NCI-H526 (cell line): ENCODE data around the gene CCDC149.
"Not testable (repeated sequence)": the region's sequence is repeated elsewhere in the genome, so short reads cannot be mapped to it uniquely, and the experiment has no call there.

Experiments
- DNase-seq, 2 experiments: peaks; one replicate each; lab custom pipeline; 2025; lab: John Stamatoyannopoulos, UW

CCDC149 gene

DNA sequence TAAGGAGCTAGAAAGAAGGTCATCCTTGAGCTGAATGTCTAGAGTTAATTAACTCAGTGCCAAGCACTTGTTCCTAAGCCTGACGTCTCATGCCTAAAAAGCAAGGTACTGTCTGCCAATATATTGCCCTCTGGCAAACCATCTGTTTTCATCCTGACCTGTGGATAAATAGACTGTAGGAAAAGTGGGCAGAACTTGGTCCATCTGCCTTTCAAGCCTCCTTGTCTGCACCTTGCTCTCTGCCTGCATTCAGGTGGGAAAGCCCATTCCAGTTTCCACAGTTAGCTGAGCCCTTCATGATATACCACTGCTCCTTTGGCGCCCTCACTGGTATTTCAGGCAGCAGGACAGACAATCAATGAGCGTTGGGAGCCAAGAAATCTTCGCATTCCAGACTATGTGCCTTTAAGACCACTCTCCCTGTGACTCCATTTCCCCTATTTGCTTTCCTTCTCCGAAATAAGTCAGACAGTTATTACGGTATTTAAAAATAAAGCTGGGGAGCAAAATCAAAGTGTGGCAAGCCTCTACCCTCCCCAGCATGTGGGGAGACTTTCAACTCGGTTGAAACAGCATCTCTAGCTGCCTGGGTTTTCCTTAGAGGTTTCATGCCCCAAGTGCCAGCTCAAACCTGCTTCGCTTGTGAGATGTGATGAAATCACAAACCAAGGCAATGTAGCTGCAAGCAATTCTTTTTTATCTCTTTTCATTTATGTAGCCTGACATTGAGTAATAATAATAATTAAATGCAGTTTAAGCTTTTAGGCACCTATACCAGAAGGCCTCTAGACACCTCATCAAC lies 2.5 kb upstream of the CCDC149 start:
- peak in 1 of 2 experiments; percentile 47 for DNase-seq

- no peak for DNase-seq
Measured at GRCh38 chr4:24914460-24914859, 1.6 kb upstream of the CCDC149 start.

GRCh38 chr4:24913119-24913485 lies 260 bp upstream of the CCDC149 start:
- DNase-seq = no peak

- no peak for DNase-seq
Measured at GRCh38 chr4:24910499-24910898, 2.3 kb downstream of the CCDC149 start.

GRCh38 chr4:24909606-24910005 lies 3.2 kb downstream of the CCDC149 start:
- DNase-seq = not testable (repeated sequence)

DNA sequence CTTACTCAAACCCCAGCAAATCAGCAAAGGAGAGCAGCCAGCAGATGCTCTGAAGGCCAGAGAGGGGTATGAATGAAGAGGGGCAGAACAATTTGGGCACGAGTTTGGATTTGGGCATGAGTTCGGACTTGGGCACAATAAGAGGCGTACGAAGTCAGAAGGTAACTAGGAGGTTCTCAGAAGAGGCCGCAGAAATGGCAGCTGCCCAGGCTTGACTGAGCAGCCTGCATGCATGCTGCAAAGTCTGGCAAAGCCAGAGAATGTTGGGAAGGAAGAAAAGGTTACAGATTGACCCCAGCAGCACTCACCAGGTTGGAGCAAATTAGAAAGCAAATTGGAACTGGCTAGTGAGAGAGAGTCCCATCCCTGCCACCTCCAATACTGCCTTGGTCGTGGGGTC lies 15.2 kb downstream of the CCDC149 start:
- no peak for DNase-seq

GRCh38 chr4:24896977-24897376 lies 15.9 kb downstream of the CCDC149 start:
- no peak for DNase-seq

DNA sequence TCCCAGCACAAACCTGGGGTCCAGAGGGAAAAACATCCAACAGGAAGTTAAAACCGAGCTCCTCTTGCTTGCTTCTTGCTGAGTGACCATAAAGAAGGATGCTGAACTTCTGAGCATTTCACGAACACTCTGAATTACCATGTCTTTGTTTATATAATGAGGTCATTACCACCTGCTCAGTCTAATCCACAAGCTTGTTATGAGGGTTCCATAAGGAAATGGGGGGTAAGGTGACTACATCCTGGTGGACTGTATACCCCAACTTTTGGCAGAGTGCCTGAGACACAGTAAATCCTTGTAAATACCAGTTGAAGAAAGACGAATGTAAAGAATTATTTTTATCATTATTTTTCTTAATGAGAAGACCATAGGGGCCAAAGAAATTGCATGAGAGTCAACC lies 16.8 kb downstream of the CCDC149 start:
- DNase-seq = no peak

DNA sequence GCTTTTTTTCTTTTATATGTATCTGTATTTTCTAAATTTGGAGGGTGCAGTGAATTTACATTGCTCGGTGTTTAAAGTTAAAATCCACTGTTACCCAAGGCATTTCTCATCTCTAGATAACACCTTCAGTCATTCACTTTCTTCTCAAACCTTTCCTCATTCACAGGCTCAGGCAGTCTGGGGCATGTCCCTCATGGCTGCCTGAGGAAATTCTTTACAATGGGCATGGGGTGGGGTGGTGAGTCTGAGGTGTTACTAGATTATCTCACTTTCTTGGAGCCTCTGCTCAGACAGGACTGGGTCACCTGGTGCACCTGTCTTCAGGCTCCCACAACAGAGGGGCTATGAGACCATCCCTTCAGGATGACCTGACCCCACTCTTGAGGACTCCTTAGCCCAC lies 17.4 kb downstream of the CCDC149 start:
- no peak for DNase-seq

DNA sequence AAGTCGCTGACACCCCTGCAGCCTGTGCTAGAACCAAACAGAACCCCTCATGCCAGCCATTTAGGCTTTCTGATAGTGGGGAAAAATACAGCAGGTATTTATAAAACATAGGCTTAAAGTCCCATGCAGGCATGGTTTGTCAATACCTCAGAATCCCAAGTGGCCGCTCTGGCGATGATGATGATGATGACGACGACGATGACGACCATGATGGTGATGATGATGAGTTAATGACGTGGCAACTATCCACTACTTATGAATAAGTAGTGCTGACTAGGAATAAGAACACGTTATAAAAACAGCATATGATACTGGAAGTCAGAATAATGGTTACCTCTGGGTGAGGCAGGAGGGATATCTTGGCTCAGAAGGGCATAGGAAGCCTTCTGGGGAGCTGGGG lies 18.0 kb downstream of the CCDC149 start:
- DNase-seq = no peak

GRCh38 chr4:24894243-24894642 lies 18.6 kb downstream of the CCDC149 start:
- no peak for DNase-seq

DNA sequence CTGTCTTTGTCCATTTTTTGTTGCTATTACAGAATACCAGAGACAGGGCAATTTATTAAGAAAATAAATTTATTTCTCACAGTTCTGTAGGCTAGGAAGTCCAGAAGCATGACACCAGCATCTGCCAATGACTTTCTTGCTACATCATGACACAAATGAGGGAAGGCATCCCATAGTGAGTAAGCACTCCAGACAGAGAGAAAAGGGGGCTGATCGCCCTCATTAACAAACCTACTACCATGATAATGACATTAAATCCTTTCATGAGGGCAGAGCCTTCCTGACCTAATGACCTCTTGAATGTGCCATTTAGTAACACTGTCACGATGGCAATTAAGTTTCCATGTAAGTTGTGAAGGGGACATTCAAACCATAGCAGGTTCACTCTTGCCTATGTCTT lies 20.1 kb downstream of the CCDC149 start:
- DNase-seq = no peak

- no peak for DNase-seq
Measured at GRCh38 chr4:24892278-24892677, 20.6 kb downstream of the CCDC149 start.

GRCh38 chr4:24890561-24891126 lies 22.2 kb downstream of the CCDC149 start:
- no peak for DNase-seq

DNA sequence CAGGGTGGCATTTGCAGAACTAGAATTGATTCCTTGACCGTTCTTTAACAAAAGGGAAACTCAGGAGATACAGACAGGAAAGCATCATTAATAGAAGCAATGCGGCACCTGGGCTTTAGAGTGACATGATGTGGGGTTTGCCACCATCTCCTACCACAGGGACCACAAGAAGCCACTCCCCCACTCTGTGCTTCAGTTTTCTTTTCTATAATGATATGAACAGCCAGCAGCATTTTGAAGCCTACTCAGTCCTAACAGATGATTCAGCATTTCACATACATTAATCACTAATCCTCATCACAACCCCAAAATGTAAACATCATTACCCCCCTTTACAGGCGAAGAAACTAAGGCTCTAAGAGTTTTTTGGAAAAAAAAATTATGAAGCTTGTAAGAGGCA lies 22.9 kb downstream of the CCDC149 start:
- no peak for DNase-seq

DNA sequence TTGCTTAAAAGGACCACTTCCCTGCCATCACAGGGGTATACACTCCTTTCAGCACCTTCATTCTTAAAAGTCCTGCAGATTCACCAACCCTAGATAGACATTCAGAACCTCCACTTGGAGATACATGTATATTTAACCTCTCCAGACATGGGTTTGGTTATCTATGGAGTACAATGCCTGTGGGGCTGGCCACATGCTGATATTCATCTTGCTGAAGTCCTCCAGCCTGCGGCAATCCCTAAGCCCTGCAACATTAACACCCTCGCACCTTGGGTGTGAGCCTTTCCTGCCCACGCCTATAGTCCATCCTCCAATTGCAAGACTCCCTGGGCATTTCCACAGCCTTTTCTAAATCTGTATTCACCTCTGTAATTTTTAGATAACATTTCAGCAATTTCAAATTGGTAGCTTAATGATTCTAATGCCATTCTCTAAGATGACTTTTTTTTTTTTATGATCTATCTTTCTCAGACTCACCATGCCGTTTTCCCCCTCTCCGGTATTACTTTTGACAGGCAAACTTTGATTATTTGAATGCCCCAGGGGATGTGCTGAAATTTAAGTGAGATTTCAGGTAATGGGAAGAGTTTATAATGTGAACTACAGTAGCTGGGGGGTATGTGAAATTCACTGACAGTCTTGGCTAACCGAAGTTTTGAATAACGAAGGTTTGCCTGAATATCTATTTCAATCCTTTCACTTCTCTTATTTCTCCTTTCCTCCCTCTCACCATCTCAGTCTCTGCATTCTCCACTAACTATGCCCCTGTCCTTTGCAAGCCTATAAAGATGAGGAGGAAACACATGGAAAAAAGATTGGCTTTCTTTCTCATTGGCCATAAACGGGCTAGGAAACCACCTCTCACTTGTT lies 24.1 kb downstream of the CCDC149 start:
- DNase-seq = no peak

GRCh38 chr4:24887881-24888430 lies 24.9 kb downstream of the CCDC149 start:
- no peak for DNase-seq

GRCh38 chr4:24886596-24886995 lies 26.2 kb downstream of the CCDC149 start:
- no peak for DNase-seq

DNA sequence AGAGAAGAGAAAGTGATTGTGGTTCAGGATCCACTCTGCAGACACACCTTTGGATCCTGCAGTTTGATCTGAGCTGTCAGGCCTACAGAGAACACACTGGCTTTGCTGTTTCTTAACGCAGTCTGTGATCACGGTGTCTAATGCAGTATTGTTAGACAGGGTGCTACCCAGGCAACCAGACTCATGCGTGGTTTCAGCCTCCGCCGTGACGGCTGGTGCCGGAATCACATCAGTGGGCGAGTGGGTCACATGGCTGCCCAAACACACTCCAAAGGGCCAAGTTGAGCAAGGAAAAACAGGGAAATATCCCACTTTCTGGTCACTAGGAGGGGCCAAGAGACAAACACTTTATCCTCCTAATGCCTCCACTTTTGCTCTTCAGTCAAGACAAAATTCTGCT lies 27.5 kb downstream of the CCDC149 start:
- DNase-seq = no peak

- no peak for DNase-seq
Measured at GRCh38 chr4:24884902-24885301, 27.9 kb downstream of the CCDC149 start.

DNA sequence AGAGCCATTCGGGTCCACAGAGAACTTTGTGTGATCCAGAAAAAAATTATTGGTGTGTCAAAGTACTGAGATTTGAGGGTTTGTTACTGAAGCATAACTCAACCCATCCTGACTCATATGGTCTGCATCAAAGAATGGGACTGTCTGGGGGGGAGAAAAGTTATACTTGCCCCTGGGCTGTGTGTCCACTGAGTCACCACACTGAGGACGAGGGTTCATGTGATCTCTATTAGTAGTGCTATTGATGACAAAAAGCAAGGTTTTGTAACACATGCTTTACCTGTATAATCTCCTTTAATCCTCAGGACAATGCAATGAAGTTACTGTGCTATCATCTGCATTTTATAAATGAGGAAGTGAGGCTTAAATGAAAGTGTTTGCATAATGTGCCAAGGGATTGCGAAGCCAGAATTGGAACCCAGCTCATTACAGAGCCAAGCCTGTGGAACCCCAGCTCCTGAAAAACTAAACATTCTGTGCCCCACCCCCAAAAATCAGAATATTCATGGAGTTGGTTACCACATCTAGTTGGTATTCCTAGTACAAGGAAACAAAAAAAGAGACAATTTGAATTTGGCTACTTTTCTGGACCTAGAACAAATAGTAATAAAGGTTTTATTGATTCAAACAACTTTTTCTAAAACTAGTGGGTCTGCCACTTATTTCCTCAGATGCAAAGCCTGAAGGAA lies 31.2 kb downstream of the CCDC149 start:
- DNase-seq = no peak

DNA sequence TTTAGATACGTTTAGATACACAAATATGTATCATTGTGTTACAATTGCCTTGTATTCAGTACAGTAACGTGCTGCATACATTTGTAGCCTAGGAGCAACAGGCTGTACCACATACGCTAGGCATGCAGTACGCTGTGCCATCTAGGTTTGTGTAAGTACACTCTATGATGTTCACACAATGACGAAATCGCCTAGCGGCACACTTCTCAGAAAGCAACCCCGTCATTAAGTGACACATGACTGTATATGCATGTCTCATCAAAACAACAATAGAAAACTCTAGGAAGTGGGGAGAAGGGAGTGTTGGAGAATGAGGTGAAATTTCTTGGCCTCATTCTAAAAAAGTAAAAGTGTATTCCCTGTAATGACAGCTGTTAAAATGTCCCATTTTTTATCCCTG lies 32.7 kb downstream of the CCDC149 start:
- no peak for DNase-seq
